Brain pericyte (primary cell): ENCODE measurements around the gene SLC22A1.
"Not testable (repeated sequence)": the region's sequence is repeated elsewhere in the genome, so short reads cannot be mapped to it uniquely, and the experiment has no call there.

Experiments used
- DNase-seq: peaks from one replicate; pipeline ENCODE4 v3.0.0-alpha.2; 2012; ENCODE audit warnings: low read depth, low spot score

Gene SLC22A1

DNA sequence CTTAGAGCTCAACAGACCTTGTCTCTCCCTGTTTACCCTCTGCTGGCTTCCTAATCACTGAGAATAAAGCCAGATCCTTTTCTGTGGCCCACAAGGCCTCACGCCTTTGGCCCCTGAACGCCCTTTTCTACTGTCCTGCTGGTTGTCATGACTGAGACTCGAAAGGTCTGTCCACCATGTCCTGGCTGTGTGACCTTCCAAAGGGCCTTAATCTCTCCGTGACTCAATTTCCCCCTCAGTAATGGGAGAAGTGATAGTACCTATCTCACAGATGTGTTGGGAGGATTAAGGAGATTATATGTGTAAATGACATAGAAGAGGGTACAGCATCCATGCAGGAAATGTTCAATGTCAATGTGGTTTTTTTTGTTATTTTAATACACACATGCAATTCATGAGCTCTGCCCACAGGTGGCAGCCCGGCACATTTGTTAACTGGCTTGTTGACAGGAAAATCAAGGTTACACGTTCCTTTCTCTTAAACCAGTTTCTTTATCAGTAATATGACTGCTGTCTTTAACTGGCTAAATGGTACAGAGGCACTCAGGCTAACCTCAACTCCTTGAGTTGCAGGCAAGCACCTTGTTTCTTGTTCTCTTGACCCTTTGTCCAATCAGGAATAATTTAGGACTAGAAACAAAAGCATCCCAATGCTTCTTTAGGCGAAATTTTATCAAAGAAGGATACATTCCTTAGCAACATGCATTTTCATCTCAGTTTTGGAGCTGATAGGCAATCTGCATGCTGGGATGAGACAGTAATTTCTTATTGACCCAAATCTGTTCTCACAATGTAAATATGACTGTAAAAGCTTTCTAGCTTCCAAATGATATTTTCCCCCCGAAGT, 16.6 kb downstream of the SLC22A1 start:
- DNase-seq = no peak

DNA sequence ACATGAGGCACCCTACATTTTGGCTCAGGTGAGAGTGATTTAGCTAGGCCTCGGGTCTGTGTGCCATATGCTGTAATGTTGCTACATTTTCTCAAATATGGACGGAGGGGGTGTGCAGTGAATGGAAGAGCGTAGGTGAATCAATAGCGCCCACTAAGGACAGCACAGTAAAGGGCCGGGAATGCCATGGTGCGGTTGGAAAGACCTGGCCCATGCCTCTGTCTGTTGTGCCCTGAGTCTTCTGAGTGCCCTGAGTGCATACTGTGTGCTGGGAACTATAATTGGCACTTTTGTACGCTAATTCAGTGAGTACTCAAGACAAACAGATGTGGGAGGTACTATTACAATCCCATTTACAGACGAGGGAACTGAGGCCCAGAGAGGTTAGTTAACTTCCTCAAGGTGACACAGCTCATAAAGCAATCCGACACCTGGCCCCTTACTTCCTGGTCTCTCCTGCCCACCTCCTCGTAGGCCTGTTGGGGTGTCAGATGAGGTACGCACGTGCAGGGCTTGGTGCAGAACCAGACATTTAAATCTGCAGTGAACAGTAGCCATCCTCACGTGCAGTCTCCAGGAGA, 17.3 kb downstream of the SLC22A1 start:
- DNase-seq = no peak

DNA sequence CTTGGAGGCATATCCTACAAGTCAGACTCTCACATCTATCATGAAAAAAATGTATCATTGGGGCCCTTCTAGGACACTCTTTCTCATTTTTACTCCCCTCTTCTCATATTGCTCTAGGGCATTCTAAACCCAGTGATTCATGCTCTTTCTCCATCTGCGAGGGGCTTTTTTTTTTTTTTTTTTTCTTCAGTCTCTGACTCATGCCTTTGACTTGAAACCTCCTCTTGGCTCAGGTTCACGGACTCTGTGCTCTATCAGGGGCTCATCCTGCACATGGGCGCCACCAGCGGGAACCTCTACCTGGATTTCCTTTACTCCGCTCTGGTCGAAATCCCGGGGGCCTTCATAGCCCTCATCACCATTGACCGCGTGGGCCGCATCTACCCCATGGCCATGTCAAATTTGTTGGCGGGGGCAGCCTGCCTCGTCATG, 17.8 kb downstream of the SLC22A1 start:
- peak; percentile 46 for DNase-seq

DNA sequence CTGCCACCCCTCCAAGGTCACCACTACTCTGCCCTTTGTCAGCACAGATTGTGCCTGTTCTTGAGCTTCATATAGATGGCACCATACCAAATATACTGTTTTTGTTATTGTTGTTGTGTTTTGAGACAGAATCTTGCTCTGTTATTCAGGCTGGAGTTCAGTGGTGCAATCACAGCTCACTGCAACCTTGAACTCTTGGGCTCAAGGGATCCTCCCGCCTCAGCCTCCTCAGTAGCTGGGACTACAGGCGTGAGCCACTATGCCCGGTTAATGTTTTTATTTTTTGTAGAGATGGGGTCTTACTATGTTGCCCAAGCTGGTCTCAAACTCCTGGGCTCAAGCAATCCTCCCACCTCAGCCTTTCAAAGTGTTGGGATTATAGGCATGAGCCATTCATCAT, 18.9 kb downstream of the SLC22A1 start:
- not testable (repeated sequence) for DNase-seq

DNA sequence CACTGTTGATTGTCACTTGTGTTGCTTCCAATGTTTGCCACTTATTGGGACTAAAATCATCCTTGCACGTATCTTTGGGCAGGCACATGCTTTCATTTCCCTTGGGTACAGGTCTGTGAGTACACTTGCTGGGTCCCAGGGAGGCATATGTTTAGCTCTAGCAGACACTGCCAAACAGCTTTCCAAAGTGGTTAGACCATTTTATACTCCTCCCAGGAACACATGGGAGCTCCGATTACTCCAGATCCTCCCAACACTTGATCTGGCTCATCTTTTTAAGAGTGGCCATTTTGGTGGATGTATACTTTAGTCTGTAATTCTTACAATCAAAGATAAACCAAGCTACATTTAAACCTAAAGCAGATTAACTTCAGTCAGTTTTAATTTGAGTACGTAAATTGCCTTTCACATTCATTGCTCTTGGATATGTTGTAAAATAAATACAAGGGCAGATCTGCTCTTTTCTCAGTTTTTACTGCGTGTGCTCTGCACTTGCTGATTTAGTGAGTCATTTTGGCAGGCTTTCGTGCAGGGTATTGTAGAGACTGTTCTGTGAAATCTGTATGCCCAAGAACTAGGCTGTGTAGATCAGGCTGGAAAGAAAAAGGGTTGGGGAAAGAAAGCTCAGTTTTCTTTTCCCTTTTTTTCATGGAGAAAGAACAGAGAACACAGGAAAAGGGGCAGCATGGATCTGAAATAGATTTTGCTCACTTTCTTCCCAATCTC, 19.5 kb downstream of the SLC22A1 start:
- peak; percentile 56 for DNase-seq

DNA sequence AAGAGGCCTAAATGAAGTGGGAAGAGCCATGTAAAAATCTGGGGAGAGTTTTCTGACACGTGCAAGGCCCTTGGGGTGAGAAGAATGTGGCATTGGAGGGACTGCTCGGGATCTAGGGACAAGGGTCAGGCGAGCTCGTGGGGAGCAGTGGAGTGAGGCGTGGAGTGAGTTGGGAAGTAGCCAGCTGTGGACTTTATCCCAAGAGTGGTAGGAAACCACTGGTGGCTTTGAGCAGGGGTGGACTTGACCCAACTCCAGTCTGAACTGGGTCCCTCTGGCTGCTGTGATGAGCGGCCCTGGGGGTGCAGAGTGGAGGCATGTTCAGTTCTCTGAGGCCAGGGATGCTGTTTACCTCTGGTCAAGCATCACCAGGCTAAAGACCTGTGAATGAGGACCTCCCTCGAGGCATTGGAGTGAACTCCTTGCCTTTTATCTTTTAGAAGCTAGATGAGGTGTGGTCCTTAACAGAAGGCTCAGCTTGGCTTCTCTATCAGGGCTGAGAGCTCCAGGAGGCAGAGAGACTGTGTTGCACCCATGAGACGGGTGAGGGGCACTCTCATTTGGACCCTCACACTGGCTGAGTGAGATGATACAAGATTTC, 20.6 kb downstream of the SLC22A1 start:
- no peak for DNase-seq

DNA sequence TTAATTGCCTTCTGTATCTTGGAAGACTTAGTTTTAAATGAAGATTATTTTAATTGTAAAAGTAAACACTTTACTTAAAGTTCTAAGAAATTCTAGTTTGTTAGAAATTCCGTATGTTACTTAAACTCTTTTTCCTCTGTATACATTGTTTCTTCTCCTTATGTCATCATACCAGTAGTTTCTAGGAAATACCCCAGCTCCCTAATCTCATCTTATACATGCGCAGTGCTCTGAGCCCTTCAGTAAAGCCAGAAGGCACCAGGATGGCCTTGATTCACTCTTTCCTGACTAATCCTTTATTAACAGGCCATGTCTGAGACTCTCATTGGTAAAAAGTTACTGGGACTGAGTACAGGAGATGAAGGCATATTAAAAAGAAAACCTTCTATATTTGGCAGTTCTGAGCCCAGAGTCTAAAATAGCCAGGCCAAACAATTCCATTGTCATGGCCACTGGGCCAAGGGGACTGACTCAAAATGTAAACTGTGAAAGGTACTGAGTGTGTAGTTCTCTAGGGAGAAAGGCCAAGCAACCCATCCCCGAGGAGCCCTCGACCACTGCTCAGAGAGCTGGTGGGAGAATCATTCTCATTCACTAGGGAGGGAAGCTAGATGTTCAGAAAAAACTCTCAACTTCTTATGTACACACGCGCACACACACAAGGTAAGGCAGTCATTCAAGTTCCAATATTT, 25.0 kb downstream of the SLC22A1 start:
- DNase-seq = no peak

DNA sequence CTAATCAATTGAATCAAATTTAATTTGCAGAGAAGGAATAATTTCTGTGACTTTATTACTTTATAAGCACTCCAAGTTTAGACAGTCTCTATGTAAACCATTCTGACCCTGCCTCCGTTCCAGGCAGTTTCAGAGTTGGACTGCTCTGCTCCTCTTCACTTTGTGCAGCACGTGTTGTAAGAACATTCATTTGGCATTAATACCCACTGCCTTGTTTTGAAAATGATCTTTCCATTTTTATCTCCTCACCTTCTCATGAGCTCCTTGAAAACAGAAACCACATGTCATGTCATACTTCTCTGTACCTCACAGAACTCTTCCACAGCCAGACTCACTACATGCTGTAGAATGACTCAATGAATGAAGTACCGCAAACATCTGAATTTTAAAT, 25.5 kb downstream of the SLC22A1 start:
- no peak for DNase-seq

DNA sequence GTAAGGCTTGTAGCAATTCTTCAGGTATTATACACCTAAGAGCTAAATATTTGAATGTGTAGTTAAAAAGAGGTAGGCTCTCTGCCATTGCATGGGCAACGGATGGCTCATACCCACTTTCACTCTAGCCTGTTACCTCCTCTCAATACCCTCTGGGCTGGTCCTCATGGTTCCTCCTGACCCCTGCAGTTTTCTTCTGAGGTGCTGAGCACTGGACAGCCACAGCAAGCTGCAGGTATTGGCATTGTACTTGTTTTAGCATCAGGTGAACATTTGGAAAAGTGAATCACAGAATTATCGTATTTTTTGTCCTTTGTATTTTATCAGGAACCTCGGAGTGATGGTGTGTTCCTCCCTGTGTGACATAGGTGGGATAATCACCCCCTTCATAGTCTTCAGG, 32.9 kb downstream of the SLC22A1 start:
- DNase-seq = no peak

DNA sequence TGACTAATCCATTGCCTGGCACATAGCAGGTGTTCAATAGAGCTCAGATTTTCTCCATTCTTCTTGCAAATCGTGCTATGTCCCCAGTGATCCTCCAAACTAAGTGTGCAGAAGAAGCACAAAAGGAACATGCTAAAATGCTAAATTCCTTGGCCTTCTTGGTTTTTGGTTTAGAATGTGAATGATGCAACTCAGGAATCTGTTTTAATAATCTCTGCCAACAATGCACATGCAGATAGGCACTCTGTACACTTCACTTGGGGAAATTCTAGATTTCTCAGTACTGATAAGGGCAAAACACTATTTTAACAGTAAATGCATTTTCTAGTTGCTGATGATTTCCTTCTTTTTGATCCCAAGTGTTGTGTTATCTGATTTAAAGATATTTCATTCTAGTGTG, 35.2 kb downstream of the SLC22A1 start:
- no peak for DNase-seq

DNA sequence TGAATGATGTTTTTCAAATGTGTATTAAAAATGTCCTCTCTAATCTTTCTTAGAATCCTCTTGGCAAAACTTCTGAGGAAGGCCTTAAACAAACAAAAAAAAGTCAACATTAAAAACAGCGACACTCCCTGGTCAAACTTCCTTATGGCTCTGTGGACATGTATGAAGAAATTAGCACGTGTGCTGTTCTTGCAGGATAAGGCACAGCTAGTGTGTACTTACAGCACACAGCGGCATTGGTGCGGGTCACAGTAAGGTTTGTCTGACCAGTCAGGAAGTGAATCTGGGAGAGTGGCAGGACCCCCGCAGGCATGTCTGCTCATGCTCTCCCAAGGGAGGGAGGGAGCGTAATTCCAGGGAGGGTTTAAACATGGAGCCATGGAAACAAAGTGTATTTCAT, 38.8 kb downstream of the SLC22A1 start:
- DNase-seq = no peak

DNA sequence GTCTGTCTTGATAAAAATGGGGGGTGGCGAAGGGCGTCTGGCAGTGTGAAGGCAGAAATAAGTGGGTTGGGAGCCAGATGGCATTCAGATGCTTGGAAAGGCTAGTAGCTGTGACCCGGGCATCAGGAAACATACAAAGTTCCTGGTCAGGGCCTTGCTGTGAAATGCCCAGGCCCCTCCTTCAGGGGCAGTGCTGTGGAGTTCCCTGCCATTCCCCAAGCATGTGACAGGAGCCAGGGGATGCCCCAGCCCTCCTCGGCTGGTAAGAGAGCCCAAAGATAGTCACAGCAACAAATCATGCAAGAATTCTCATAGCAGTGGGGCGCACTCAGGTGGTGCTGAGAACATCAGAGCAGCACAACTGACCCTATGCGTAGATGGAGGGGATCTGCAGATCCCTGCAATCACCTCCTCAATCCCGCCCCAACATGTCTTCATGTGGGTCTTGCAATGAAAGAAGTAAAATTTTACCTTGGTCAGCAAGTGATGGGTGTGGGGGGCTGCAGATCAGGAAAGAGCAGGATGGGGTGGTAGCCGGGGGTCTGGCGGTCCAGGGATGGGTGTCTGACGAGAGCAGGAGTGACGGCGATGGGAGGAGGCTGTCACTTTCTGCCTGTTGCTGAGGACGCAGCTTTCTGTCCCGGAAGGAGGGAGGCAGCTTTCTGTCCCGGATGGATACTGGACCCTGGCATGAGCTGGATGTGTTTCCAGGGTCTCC, 39.5 kb downstream of the SLC22A1 start:
- DNase-seq = no peak

DNA sequence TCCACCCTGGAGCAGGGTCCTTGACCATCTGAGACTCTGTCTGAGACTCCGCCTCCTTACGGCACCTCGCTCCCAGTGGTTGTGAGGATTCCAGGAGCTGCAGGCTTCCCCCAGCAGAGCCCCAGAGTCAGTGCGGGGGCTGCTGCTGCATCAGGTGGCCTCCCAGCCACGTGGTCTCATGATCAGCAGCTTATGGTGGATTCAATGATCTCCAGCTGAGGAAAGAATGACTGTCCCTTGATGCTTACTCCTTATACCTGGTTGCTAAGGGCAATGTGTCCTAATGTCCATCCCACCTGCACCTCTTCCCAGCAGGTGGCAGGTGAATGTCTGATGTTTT, 40.0 kb downstream of the SLC22A1 start:
- no peak for DNase-seq

DNA sequence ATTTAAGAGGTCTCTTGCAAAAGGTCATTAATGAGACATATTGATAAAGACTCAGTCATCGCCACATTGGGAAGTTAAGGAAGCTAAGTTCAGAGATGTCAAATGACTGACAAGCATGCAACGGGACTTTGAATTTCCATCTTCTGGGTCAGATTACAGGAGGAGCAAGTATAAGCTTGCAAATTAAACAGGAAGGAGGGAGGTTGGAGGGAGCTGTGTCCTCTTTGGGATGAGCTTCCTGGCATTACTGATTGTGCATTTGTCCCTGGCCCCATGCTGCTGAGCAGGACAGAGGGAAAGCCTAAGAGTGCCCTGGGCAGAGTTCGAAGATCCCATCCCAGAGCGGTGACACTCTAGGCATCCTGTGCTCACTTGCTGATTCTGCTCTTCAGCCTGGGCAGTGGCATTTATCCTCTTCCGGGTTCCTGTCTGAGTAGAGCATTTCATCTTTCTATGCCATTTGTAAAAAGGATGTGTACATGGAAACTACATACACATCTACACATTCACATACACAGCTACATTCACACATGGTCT, 40.5 kb downstream of the SLC22A1 start:
- no peak for DNase-seq

DNA sequence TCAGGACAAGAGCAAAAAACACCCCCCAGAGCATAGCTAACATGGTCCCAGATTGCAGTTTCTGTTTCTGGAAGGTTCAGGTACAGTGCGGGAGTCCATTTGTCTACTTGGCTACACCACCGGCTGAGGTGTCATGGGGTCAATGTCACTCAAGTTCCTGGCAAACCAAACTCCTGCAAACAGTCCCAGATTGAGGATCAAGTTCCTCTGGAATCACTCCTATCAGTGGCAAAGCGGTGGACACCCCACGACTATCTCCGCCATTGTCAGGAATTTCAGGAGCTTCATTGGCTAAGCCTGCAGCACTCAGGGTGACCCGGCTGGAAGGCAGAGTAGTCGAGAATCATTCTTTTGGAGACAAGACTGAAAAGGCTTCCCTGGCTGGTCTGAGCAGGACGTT, 41.8 kb downstream of the SLC22A1 start:
- no peak for DNase-seq

DNA sequence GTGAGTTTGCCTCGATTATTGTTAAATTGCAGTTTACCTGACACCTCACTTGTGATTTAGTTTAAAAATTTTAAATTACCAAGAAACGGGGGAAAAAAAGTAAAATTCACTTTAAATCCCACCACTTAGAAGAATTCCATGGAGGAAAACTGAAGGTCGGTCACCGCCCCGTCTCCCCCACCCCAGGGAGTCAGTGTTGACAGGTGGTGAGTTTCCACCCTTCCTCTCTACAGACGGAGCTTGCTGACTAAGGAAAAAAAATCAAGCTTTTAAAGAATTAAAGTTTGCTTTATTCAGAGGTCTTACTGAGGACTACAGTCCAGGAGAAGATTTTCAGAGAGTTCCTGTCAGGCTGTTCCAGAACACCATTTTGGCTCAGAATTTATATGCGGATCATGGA, 42.3 kb downstream of the SLC22A1 start:
- DNase-seq = no peak

DNA sequence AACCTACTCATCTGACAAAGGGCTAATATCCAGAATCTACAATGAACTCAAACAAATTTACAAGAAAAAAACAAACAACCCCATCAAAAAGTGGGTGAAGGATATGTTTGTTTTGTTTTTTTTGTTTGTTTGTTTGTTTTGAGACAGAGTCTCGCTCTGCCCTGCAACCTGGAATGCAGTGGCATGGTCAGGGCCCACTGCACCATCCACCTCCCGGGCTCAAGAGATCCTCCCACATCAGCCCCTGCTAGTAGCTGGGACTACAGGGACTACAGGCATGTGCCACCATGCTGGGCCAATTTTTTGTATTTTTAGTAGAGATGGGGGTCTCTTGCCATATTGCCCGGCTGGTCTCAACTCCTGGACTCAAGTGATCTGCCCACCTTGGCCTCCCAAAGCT, 44.3 kb downstream of the SLC22A1 start:
- not testable (repeated sequence) for DNase-seq

DNA sequence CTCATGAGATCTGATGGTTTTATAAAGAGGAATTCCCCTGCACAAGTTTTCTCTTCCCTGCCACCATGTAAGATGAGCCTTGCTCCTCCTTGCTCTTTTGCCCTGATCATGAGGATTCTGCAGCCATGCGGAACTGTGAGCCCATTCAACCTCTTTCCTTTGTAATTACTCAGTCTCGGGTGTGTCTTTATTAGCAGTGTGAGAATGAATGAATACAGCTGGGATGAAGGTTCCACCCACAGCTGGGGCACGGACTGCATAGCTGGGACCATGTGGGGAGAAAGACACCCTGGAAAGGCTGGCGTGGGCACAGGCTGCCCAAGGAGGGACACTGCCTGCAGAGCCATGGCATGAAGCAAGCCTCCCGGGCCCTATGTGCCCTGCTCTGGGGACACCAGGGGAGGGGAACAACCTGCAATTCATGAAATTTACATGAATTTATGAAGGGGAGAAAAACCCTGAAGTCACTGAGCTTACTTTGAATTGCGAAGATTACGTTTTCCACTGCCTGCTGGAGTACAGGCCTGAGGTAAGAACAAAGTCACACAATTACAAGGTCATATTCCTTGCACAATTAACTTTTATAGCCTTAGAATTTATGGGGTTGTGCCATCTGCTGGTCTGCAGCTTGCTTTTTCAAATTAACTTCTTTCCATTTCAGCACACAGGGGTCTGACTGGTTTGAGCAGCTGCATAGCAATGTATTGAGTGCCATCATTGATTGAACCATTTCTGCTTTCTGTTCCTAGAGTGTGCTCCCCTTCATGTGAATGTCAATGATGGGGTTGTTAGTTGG, 46.2 kb downstream of the SLC22A1 start:
- DNase-seq = no peak

DNA sequence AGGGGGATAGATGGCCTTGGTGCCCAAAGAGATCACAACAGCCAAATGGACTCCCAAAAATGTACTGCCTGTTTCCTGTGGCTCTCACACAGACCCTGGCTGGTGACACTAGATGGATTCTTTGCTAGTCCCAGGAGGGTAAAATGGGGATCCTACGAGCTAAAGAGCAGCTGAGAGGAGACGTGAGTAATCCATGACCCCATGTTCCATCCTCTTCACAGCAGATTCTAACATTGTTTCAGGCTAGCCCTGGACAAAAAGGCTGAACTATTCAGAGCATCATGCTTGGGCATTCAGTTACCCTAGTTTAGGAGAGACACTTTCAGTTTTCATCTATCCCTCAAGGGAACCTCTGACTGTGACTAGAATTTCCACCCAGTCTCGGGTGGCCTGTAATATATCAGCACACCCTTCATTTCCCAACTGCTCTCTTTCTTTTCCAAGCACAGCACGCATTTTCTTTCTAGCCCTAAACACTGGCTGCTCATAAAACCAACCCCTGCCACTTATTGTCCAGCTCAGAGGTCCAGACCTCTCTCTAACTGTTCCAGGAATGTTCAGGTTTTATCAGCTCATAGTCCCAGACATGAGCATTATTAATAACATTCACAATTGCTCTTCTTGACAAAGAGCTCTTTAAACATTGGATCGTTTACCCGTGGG, 48.5 kb downstream of the SLC22A1 start:
- no peak for DNase-seq

DNA sequence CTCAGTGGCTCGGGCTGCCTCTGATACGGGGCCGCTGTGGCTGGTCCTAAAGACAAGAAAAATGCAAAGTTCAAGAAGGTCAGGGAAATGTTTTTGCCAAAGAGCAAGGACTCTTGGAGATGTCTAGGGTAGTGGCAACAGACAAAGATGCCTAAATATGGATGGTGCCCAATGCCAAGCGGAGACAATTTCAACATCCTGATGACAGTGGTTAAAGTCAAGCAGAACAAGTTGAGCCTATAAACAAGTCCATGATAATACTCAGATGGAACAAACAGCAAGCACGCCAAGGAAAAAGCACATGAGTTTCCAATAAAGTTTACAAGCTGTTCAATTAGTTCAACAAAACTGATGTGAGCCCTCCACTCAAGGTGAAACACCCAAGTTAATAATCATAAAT, 51.1 kb downstream of the SLC22A1 start:
- DNase-seq = no peak
